Esophagus muscularis mucosa (tissue), 4 donors: ENCODE results near the gene AGAP1. TPM values are rescaled to one million over a fixed set of nuclear protein-coding genes. Genes with fewer than 3 reads are reported as not detected.

ENCODE experiments used
- DNase-seq: peaks from one replicate; pipeline ENCODE4 v3.0.0-alpha.2; 2017; ENCODE audit errors: extremely low spot score
- H3K27ac ChIP-seq, 4 donors: fragments of 200-600 bp; sonication (generic); replicated peaks in 1 of 4; 1 replicate in 3 of 4; 2 replicates in 1 of 4; pipeline ENCODE4 v1.5.1; 2016 to 2019; ENCODE audit warnings: mild to moderate bottlenecking in 1 of 4
- H3K27me3 ChIP-seq, 4 donors: fragments of 200-600 bp; sonication (generic); one replicate each; pipeline versions ENCODE4 v1.5.1 to v1.6.0; 2016 to 2019
- H3K36me3 ChIP-seq, 4 donors: fragments of 200-600 bp; sonication (generic); one replicate each; pipeline ENCODE4 v1.5.1; 2016 to 2019
- H3K4me1 ChIP-seq, 4 donors: fragments of 200-600 bp; sonication (generic); one replicate each; pipeline ENCODE4 v1.5.1; 2016 to 2019
- H3K4me3 ChIP-seq, 4 donors: fragments of 200-600 bp; sonication (generic); 1 replicate in 2 of 4; 2 replicates in 2 of 4; pipeline ENCODE4 v1.5.1; 2016 to 2019; ENCODE audit warnings: mild to moderate bottlenecking in 4 of 4, moderate library complexity in 1 of 4
- H3K9me3 ChIP-seq, 4 donors: fragments of 200-600 bp; sonication (generic); 1 replicate in 3 of 4; 2 replicates in 1 of 4; pipeline ENCODE4 v1.5.1; 2016 to 2019
- EP300 ChIP-seq: sonication (generic); formaldehyde crosslinking; IDR thresholded peaks from one replicate; pipeline ENCODE4 v1.6.1; 2017; ENCODE audit warnings: antibody characterized with exemption
- POLR2A ChIP-seq: fragments of 450-650 bp; IDR thresholded peaks from one replicate; pipeline ENCODE4 v1.6.1; 2017; ENCODE audit warnings: antibody characterized with exemption, moderate library complexity, mild to moderate bottlenecking, low read depth
- POLR2AphosphoS5 ChIP-seq, 2 donors: sonication (generic); formaldehyde crosslinking; IDR thresholded peaks; one replicate each; pipeline ENCODE4 v1.6.1; 2017; ENCODE audit warnings: antibody characterized with exemption in 2 of 2
- WGBS: methylation state at CpG from one replicate; pipeline ENCODE4 v1.1.5; 2018; 5-methylcytosine and 5-hydroxymethylcytosine counted together
- intact Hi-C: fragments of 100-400 bp; cut with DNase I; formaldehyde crosslinking; loops from one replicate; pipeline ENCODE4 v1.15.1; 2023
- total RNA-seq, 4 donors: library from RNA; depleted of rRNA; stranded (reverse); fragments of >200 nt; gene quantifications; one replicate each; pipeline versions ENCODE4 v1.1.0 to v1.2.1, GENCODE V29; 2016
- TF ChIP-seq, protein P1 (sequence below), 3 experiments: fragments of 200-600 bp in 2 of 3; fragments of 450-650 bp in 1 of 3; sonication (generic) in 2 of 3; IDR thresholded peaks; one replicate each; pipeline ENCODE4 v1.5.1; 2017 to 2019; ENCODE audit warnings: antibody characterized with exemption in 3 of 3, mild to moderate bottlenecking in 2 of 3, moderate library complexity in 1 of 3

AGAP1 gene
- total RNA-seq, 4 donors from 2014 or later = 37.9 to 62.4 (median 47.2) TPM

DNA sequence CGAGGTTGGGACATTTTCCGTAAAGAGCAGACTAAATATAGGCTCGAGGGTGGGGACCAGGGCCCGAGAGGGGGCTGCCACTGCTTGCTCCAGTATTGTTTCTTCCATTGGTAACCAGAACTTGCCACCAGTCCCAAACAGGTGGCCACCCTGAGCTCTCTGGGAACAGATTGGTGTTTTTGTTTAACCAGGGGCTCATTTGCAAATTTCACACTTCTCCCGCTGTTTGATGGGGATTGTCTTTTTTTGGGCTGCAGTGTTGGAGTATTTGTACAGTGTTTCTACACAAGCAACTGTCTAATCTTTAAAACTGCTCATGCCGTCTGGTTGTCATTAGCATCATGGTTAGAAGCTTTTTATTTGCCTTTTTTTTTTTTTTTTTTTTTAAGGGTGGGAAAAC is 8.5 kb downstream of the AGAP1 start:
- Histone ChIP-seq H3K27me3 (no peaks in the 10 kb centered on the region), H3K36me3 (no peaks in the 10 kb centered on the region), H3K4me1 (peaks cover 37 to 56% (median 54%) of the 10 kb centered on the region in 4 donors), H3K4me3 (peak overlapping the region in 1 of 4 donors; percentile 2), H3K27ac (no peak overlapping the region), H3K9me3 (no peaks in the 10 kb centered on the region)
- intact Hi-C loops = no loop called here
- TF ChIP-seq POLR2A = no peak
- TF ChIP-seq POLR2AphosphoS5 (IDR thresholded peaks at IDR 0.05) = no peak
- TF ChIP-seq EP300 = no peak
- TF ChIP-seq, protein P1, sequence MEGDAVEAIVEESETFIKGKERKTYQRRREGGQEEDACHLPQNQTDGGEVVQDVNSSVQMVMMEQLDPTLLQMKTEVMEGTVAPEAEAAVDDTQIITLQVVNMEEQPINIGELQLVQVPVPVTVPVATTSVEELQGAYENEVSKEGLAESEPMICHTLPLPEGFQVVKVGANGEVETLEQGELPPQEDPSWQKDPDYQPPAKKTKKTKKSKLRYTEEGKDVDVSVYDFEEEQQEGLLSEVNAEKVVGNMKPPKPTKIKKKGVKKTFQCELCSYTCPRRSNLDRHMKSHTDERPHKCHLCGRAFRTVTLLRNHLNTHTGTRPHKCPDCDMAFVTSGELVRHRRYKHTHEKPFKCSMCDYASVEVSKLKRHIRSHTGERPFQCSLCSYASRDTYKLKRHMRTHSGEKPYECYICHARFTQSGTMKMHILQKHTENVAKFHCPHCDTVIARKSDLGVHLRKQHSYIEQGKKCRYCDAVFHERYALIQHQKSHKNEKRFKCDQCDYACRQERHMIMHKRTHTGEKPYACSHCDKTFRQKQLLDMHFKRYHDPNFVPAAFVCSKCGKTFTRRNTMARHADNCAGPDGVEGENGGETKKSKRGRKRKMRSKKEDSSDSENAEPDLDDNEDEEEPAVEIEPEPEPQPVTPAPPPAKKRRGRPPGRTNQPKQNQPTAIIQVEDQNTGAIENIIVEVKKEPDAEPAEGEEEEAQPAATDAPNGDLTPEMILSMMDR (IDR thresholded peaks at IDR 0.05) = no peak
- DNase-seq = no peak
- whole genome bisulfite sequencing = 67% methylated on average over 6 of the region's 6 CpGs

DNA sequence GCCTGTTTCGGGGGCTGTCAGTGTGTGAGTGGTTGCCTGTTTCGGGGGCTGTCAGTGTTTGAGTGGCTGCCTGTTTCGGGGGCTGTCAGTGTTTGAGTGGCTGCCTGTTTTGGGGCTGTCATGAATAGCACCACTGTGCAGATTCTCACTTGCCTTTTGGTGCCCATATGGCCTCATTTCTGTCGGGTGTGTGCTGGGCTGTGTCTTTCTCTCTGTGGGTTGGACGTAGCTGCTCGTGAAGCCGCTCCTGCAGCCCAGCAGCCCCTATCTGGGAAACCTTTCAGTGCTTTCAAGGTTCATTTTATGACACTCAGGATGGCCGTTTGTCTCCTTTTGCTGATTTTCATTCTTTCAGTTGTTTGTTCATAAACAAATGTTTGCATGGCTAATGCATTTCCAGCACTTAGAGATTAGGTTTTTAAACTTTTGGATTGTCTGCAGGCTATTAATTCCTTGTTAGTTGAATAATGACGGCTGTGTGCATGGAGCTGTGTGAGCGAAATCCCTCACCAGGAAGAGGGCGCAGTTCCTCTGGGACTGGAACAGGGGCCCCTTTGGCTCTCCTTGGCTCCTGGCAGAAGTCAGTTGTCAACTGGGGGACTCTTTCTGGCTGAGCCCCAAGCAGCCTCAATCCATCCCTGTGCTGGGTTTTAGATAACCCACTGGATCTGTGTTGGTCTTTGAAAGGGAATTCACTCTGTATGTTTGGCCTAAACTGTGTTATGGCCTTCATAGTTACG is 10.8 kb downstream of the AGAP1 start:
- intact Hi-C loops = no loop called here
- TF ChIP-seq POLR2A = no peak
- no peak for TF ChIP-seq EP300
- TF ChIP-seq, protein P1 (IDR thresholded peaks at IDR 0.05) = no peak
- no peak for TF ChIP-seq POLR2AphosphoS5 (IDR thresholded peaks at IDR 0.05)
- WGBS = 80% methylated on average over 10 of the region's 12 CpGs
- Histone ChIP-seq H3K36me3 (no peaks in the 10 kb centered on the region), H3K27me3 (no peaks in the 10 kb centered on the region), H3K4me1 (peaks cover 37 to 56% (median 49%) of the 10 kb centered on the region in 4 donors), H3K27ac (peak overlapping the region in 1 of 4 donors; percentile 12), H3K4me3 (no peak overlapping the region), H3K9me3 (no peaks in the 10 kb centered on the region)
- DNase-seq = no peak

DNA sequence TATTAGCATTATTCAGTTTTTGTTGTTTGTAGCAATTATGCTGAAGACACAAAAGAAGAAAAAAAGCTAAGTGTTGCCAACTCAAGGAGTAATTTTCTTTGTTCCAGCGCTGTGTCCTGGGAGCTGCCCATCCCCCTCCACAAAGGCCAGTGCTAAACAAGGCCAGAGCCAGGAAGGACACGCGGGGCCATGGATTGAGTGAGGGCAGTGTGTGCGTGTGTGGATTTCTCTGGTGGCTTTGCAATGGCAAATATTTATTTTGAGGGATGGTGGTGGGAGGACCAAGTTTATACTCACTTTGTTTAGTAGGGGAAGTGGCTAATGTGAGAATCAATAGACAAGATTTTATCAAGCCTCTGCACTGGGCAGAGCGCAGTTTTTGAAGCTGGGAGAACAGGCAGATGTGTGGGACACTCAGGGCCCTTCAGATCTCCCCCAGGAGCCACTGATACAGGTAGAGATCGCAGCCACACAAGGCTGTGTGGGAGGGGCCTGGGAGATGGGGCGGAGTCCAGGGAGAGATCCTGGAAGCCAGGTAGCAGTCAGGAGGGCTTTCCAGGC is 11.4 kb downstream of the AGAP1 start:
- H3K27ac ChIP-seq = no peak overlapping the region
- no peak for TF ChIP-seq POLR2A
- TF ChIP-seq EP300 = no peak
- TF ChIP-seq, protein P1 (IDR thresholded peaks at IDR 0.05) = no peak
- TF ChIP-seq POLR2AphosphoS5 (IDR thresholded peaks at IDR 0.05) = no peak
- DNase-seq = no peak
- no peaks in the 10 kb centered on the region for H3K27me3 ChIP-seq
- no peaks in the 10 kb centered on the region for H3K9me3 ChIP-seq
- H3K4me3 ChIP-seq = no peak overlapping the region
- intact Hi-C loops = no loop called here
- WGBS = 82% methylated on average over 7 of the region's 7 CpGs
- no peaks in the 10 kb centered on the region for H3K36me3 ChIP-seq
- peaks cover 37 to 56% (median 46%) of the 10 kb centered on the region in 4 donors for H3K4me1 ChIP-seq

DNA sequence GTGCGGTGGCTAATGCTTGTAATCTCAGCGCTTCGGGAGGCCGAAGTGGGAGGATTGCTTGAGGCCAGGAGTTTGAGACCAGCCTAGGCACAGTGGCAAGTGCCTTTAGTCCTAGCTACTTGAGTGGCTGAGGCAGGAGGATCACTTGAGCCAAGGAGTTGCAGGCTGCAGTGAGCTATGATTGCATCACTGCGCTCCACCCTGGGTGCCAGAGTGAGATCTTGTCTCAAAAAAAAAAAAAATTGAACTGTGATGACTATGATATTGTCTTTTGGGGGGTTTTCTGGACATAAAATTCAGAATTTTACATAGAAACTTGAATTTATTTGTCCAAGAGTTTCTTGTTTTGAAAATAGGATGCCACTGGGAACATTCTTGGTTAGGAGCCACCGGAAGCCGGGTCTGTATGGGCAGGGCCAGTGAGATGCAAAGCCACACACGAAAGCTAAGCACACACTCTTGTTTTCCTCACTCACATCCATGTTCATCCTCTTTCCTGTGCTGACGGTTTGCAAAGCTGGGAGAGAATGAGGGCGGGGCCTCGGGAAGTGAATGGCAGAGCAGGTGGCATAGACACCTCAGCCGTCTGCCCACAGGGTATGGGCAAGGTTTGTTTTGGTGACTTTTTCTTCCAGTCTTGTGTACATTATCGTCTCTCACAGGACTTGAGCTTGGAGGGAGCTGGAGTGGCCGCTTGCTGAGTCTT is 12.6 kb downstream of the AGAP1 start:
- H3K27ac ChIP-seq = no peak overlapping the region

More for the DNA sequence above, 12.6 kb downstream of the AGAP1 start:
- DNase-seq = no peak
- TF ChIP-seq, protein P1 (IDR thresholded peaks at IDR 0.05) = no peak
- TF ChIP-seq EP300 = no peak
- no peak for TF ChIP-seq POLR2A
- TF ChIP-seq POLR2AphosphoS5 (IDR thresholded peaks at IDR 0.05) = no peak
- Histone ChIP-seq H3K9me3 (no peaks in the 10 kb centered on the region), H3K4me1 (peaks cover 32 to 57% (median 44%) of the 10 kb centered on the region in 4 donors), H3K27me3 (no peaks in the 10 kb centered on the region), H3K4me3 (no peak overlapping the region), H3K36me3 (no peaks in the 10 kb centered on the region)
- intact Hi-C loops = no loop called here
- 88% methylated on average over 14 of the region's 14 CpGs for WGBS
